K562 (cell line): ENCODE results near the gene GMDS. TPM values are rescaled to one million over a fixed set of nuclear protein-coding genes. Genes with fewer than 3 reads are reported as not detected.

ENCODE experiments used
- ERF ChIP-seq: fragments of 450-650 bp; formaldehyde crosslinking; IDR thresholded peaks from 2 replicates; pipeline ENCODE4 v1.4.0; 2020; ENCODE audit warnings: mild to moderate bottlenecking, mixed read lengths
- FOS ChIP-seq: IDR thresholded peaks from 3 replicates; pipeline ENCODE4 v1.6.1; 2011; ENCODE audit not compliant: insufficient read length; ENCODE audit errors: extremely low read depth
- HES1 ChIP-seq: fragments of 450-650 bp; IDR thresholded peaks from 2 replicates; pipeline ENCODE4 v1.6.1; 2016; ENCODE audit warnings: low read depth, mild to moderate bottlenecking, moderate library complexity
- U2AF1 ChIP-seq: fragments of 200-400 bp; formaldehyde crosslinking; optimal IDR thresholded peaks from 2 replicates; pipeline ENCODE3; 2017; ENCODE audit warnings: mild to moderate bottlenecking, low read depth, low read length, moderate library complexity
- VEZF1 ChIP-seq: fragments of 200-800 bp; sonication (Bioruptor generic); IDR thresholded peaks from 2 replicates; pipeline ENCODE4 v1.6.1; 2017; ENCODE audit warnings: missing genetic modification characterization, missing compliant biosample characterization
- polyA plus RNA-seq, 8 experiments: library from polyadenylated mRNA; depleted of rRNA in 4 of 8; stranded (reverse) in 5 of 8; unstranded in 3 of 8; fragments of >200 nt; fragmentation: Nextera tagmentation in 2 of 8; fragmentation: Illumina TruSeq in 1 of 8; extraction: Ambion mirVana in 2 of 8; extraction: Trizol in 1 of 8; gene quantifications; 2 replicates each; pipeline versions ENCODE4 v1.2.1 to v1.2.3, GENCODE V29; 2011 to 2014; ENCODE audit warnings: inconsistent platforms in 1 of 8, missing spikeins in 1 of 8
- total RNA-seq, 7 experiments: library from RNA; depleted of rRNA in 6 of 7; stranded (reverse); fragments of >200 nt in 6 of 7; fragmentation: Illumina TruSeq in 2 of 7; extraction: Trizol in 2 of 7; gene quantifications; 2 replicates each; pipeline versions ENCODE4 v1.2.1 to v1.2.3, GENCODE V29; 2011 to 2021; ENCODE audit warnings: low replicate concordance in 1 of 7
- TF ChIP-seq, protein P1 (sequence below), 2 experiments: fragments of 150-350 bp in 1 of 2; IDR thresholded peaks; 2 replicates each; pipeline ENCODE4 v1.6.1; 2012 to 2016; ENCODE audit warnings: low read depth in 2 of 2, low read length in 2 of 2, mild to moderate bottlenecking in 1 of 2, moderate library complexity in 1 of 2

GMDS gene
- total and polyA plus RNA-seq, 9 of the 15 experiments (the other 6 are each of a cell fraction or from before 2014, with no cell fraction given), result 0.48 to 31.8 (median 13.4) TPM

DNA sequence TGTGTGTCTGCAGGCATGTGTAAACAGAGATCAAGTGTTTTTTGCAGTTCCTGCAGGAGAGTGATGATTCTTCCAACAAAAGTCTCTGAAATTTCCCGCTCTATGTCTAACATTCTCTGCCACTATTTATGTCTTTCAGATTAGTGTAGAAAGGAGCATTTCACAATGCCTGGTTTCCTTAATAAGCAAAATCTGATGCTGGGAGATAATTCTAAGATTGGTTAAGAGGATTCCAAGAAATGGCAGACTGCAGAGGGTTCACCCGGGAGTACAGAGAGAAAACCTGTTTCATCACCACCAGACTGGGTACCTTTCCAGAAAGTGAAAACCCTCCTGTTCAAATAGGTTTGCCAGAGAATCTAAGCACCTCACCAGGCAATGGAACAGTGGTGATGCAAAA lies 573.0 kb downstream of the GMDS start (continued):
- TF ChIP-seq, protein P1, sequence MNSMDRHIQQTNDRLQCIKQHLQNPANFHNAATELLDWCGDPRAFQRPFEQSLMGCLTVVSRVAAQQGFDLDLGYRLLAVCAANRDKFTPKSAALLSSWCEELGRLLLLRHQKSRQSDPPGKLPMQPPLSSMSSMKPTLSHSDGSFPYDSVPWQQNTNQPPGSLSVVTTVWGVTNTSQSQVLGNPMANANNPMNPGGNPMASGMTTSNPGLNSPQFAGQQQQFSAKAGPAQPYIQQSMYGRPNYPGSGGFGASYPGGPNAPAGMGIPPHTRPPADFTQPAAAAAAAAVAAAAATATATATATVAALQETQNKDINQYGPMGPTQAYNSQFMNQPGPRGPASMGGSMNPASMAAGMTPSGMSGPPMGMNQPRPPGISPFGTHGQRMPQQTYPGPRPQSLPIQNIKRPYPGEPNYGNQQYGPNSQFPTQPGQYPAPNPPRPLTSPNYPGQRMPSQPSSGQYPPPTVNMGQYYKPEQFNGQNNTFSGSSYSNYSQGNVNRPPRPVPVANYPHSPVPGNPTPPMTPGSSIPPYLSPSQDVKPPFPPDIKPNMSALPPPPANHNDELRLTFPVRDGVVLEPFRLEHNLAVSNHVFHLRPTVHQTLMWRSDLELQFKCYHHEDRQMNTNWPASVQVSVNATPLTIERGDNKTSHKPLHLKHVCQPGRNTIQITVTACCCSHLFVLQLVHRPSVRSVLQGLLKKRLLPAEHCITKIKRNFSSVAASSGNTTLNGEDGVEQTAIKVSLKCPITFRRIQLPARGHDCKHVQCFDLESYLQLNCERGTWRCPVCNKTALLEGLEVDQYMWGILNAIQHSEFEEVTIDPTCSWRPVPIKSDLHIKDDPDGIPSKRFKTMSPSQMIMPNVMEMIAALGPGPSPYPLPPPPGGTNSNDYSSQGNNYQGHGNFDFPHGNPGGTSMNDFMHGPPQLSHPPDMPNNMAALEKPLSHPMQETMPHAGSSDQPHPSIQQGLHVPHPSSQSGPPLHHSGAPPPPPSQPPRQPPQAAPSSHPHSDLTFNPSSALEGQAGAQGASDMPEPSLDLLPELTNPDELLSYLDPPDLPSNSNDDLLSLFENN (IDR thresholded peaks at IDR 0.05; ENCODE audit: low read depth in 2 of 2, low read length in 2 of 2), result no peak
- no peak for TF ChIP-seq VEZF1
- no peak for TF ChIP-seq HES1
- no peak for TF ChIP-seq U2AF1
- no peak for TF ChIP-seq ERF (CRISPR knock-in tag)
- TF ChIP-seq FOS, result no peak
